A549 (cell line): ENCODE results near the gene ABLIM3. TPM values are rescaled to one million over a fixed set of nuclear protein-coding genes. Genes with fewer than 3 reads are reported as not detected.

Source experiments
- ATAC-seq, 2 experiments: fragments of 200-7000 bp in 1 of 2; fragments of >200 bp in 1 of 2; cut with Nextera tagmentation in 1 of 2; cut with Tn5 transposase in 1 of 2; 3 replicates each; pipeline versions ENCODE4 v1.8.0 to v1.9.1; 2018 to 2020; ENCODE audit warnings: mild to moderate bottlenecking in 1 of 2, moderate library complexity in 1 of 2
- CTCF ChIA-PET: fragments of 300-600 bp; sonication (Branson Sonifier 250); formaldehyde crosslinking; extraction: SDS; loops from one replicate; lab custom pipeline; 2021; ENCODE audit warnings: antibody characterized with exemption, inconsistent platforms; lab: Yijun Ruan, JAX
- POLR2A ChIA-PET: fragments of 350-600 bp; formaldehyde crosslinking; extraction: SDS; loops from one replicate; lab custom pipeline; 2021; ENCODE audit warnings: antibody characterized with exemption, inconsistent platforms; lab: Yijun Ruan, JAX
- DNase-seq, 2 experiments: peaks; one replicate each; pipeline versions ENCODE4 v3.0.0 to v3.0.0-alpha.2; 2011 to 2016; ENCODE audit warnings: low read depth in 1 of 2, low spot score in 1 of 2
- FAIRE-seq: peaks from 2 replicates; lab custom pipeline; 2011; peaks lifted over from hg19 to GRCh38; lab: Jason Lieb, UNC
- H3K27ac ChIP-seq, 2 experiments: fragments of >200 bp; sonication (Bioruptor Twin); formaldehyde crosslinking; 3 replicates each; pipeline ENCODE4 v1.5.1; 2016 to 2017
- H3K4me1 ChIP-seq: fragments of >200 bp; sonication (Bioruptor Twin); formaldehyde crosslinking; 3 replicates; pipeline ENCODE4 v1.6.1; 2016
- H3K4me2 ChIP-seq: fragments of >200 bp; sonication (Bioruptor Twin); formaldehyde crosslinking; 3 replicates; pipeline ENCODE4 v1.6.1; 2016
- H3K4me3 ChIP-seq: fragments of >200 bp; sonication (Bioruptor Twin); formaldehyde crosslinking; 3 replicates; pipeline ENCODE4 v1.5.1; 2016
- H3K9me3 ChIP-seq: fragments of >200 bp; sonication (Bioruptor Twin); formaldehyde crosslinking; 3 replicates; pipeline ENCODE4 v1.6.1; 2016
- BHLHE40 ChIP-seq: IDR thresholded peaks from 2 replicates; pipeline ENCODE4 v1.6.1; 2012; ENCODE audit warnings: low read depth, low read length, inconsistent platforms
- EHF ChIP-seq: fragments of 250-450 bp; sonication (Bioruptor Pico); IDR thresholded peaks from 2 replicates; pipeline ENCODE4 v1.5.0; 2020; ENCODE audit warnings: mild to moderate bottlenecking
- EHMT2 ChIP-seq: fragments of 200-600 bp; sonication (generic); IDR thresholded peaks from 2 replicates; pipeline ENCODE4 v1.6.1; 2016; ENCODE audit warnings: antibody characterized with exemption, low read depth, mild to moderate bottlenecking, moderate library complexity
- FOSB ChIP-seq: fragments of 250-450 bp; sonication (Bioruptor Pico); IDR thresholded peaks from 2 replicates; pipeline ENCODE4 v1.5.0; 2020; ENCODE audit warnings: mild to moderate bottlenecking, moderate library complexity
- GATA3 ChIP-seq: IDR thresholded peaks from 2 replicates; pipeline ENCODE4 v1.6.1; 2012; ENCODE audit warnings: borderline replicate concordance
- HDAC2 ChIP-seq: fragments of 200-600 bp; sonication (generic); IDR thresholded peaks from 2 replicates; pipeline ENCODE4 v1.6.1; 2016
- HES2 ChIP-seq: fragments of >200 bp; sonication (Bioruptor Twin); formaldehyde crosslinking; IDR thresholded peaks from 2 replicates; pipeline ENCODE4 v1.6.1; 2016
- HEYL ChIP-seq: fragments of 250-450 bp; sonication (Bioruptor Pico); IDR thresholded peaks from 2 replicates; pipeline ENCODE4 v1.8.0; 2021; ENCODE audit warnings: mild to moderate bottlenecking, moderate library complexity
- HOXA7 ChIP-seq: fragments of 250-450 bp; sonication (Bioruptor Pico); IDR thresholded peaks from 2 replicates; pipeline ENCODE4 v1.5.0; 2020; ENCODE audit warnings: mild to moderate bottlenecking, moderate library complexity
- HOXB13 ChIP-seq: fragments of 250-450 bp; sonication (Bioruptor Pico); IDR thresholded peaks from 2 replicates; pipeline ENCODE4 v1.5.0; 2020; ENCODE audit warnings: low read depth, mild to moderate bottlenecking, moderate library complexity
- JUNB ChIP-seq: fragments of >200 bp; sonication (Bioruptor Twin); formaldehyde crosslinking; IDR thresholded peaks from 2 replicates; pipeline ENCODE4 v1.6.1; 2016
- KDM1A ChIP-seq: fragments of 200-600 bp; sonication (generic); IDR thresholded peaks from 2 replicates; pipeline ENCODE4 v1.6.1; 2016; ENCODE audit warnings: low read depth, mild to moderate bottlenecking
- KDM5A ChIP-seq: fragments of 200-600 bp; sonication (generic); IDR thresholded peaks from 2 replicates; pipeline ENCODE4 v1.6.1; 2016; ENCODE audit warnings: antibody characterized with exemption, mild to moderate bottlenecking
- MAFK ChIP-seq: fragments of 450-650 bp; IDR thresholded peaks from 2 replicates; pipeline ENCODE4 v1.6.1; 2014; ENCODE audit not compliant: partially characterized antibody
- NR3C1 ChIP-seq: fragments of >200 bp; sonication (Bioruptor Twin); formaldehyde crosslinking; IDR thresholded peaks from 3 replicates; pipeline ENCODE4 v1.6.1; 2017
- POLR2AphosphoS2 ChIP-seq: conservative IDR thresholded peaks from 2 replicates; pipeline ENCODE4 v1.6.1; 2012; ENCODE audit warnings: low read length, improper control_type of control experiment, inconsistent platforms
- RARB ChIP-seq: fragments of 250-450 bp; sonication (Bioruptor Pico); IDR thresholded peaks from 2 replicates; pipeline ENCODE4 v1.8.0; 2021; ENCODE audit warnings: mild to moderate bottlenecking, moderate library complexity
- RCOR1 ChIP-seq: fragments of 150-350 bp; IDR thresholded peaks from 2 replicates; pipeline ENCODE4 v1.6.1; 2014; ENCODE audit warnings: antibody characterized with exemption, low read length, low read depth
- RFX5 ChIP-seq: fragments of 450-650 bp; IDR thresholded peaks from 2 replicates; pipeline ENCODE4 v1.7.1; 2014; ENCODE audit warnings: antibody characterized with exemption, mild to moderate bottlenecking, moderate library complexity
- RNF2 ChIP-seq: fragments of 200-600 bp; sonication (generic); IDR thresholded peaks from 2 replicates; pipeline ENCODE4 v1.6.1; 2016; ENCODE audit warnings: low read depth, mild to moderate bottlenecking, antibody characterized with exemption, moderate library complexity, borderline replicate concordance
- TP53 ChIP-seq: fragments of 250-450 bp; sonication (Bioruptor Pico); IDR thresholded peaks from 2 replicates; pipeline ENCODE4 v1.5.0; 2021; ENCODE audit warnings: mild to moderate bottlenecking, moderate library complexity
- ZNF302 ChIP-seq: fragments of 250-450 bp; sonication (Bioruptor Pico); IDR thresholded peaks from 2 replicates; pipeline ENCODE4 v1.9.0; 2021; ENCODE audit warnings: inconsistent platforms, mild to moderate bottlenecking, moderate library complexity
- ZSCAN20 ChIP-seq: fragments of 250-450 bp; sonication (Bioruptor Pico); IDR thresholded peaks from 2 replicates; pipeline ENCODE4 v1.8.0; 2022; ENCODE audit warnings: mild to moderate bottlenecking, moderate library complexity
- WGBS: methylation state at CpG from one replicate; pipeline ENCODE4 v1.1.6; 2017; ENCODE audit errors: missing lambda C conversion rate; 5-methylcytosine and 5-hydroxymethylcytosine counted together
- polyA plus RNA-seq, 4 experiments: library from polyadenylated mRNA; depleted of rRNA in 3 of 4; stranded (reverse); fragments of >200 nt; fragmentation: RNase III in 1 of 4; extraction: RNeasy Plus Mini Kit Qiagen cat#74134 plus additional on column Dnase treatment in 1 of 4; gene quantifications; 2 replicates in 3 of 4; 3 replicates in 1 of 4; pipeline ENCODE4 v1.2.3, GENCODE V29; 2011 to 2017
- TF ChIP-seq, protein P1 (sequence below): fragments of 200-600 bp; sonication (generic); IDR thresholded peaks from 2 replicates; pipeline ENCODE4 v1.6.1; 2016; ENCODE audit warnings: antibody characterized with exemption, mild to moderate bottlenecking, moderate library complexity
- TF ChIP-seq, protein P2 (sequence below): IDR thresholded peaks from 2 replicates; pipeline ENCODE4 v1.6.1; 2012; ENCODE audit warnings: low read depth, borderline replicate concordance
- TF ChIP-seq, protein P3 (sequence below): IDR thresholded peaks from 2 replicates; pipeline ENCODE4 v1.6.1; 2012
- TF ChIP-seq, protein P4 (sequence below): fragments of 250-450 bp; sonication (Bioruptor Pico); IDR thresholded peaks from 2 replicates; pipeline ENCODE4 v1.5.0; 2020; ENCODE audit warnings: low read depth, mild to moderate bottlenecking, moderate library complexity

Gene ABLIM3
- polyA plus RNA-seq, 2 of the 4 experiments (the other 2 are of a cell fraction), result 2.7 to 3.0 TPM

GRCh38 chr5:149123211-149123610 is 18.1 kb upstream of the ABLIM3 start:
- H3K27ac ChIP-seq, result no peak overlapping the region
- no peak overlapping the region for H3K4me2 ChIP-seq
- H3K4me1 ChIP-seq, result no peaks in the 10 kb centered on the region
- ChIA-PET POLR2A (no interaction called here), CTCF (interaction anchor here (0.7 to 4.2 kb wide), 7 partner anchors 8 to 392 kb away, joined by 3 to 35 read pairs (median 8); partner anchors contain the start of gene ABLIM3)
- ATAC-seq (no peak), FAIRE-seq (no peak), DNase-seq (no peak)
- no peak overlapping the region for H3K4me3 ChIP-seq
- WGBS, result 45% methylated on average over 6 of the region's 9 CpGs
- H3K9me3 ChIP-seq, result no peaks in the 10 kb centered on the region
- no peak for TF ChIP-seq POLR2AphosphoS2
- TF ChIP-seq KDM1A, result no peak
- no peak for TF ChIP-seq ZNF302 (CRISPR knock-in tag)
- no peak for TF ChIP-seq GATA3
- no peak for TF ChIP-seq RNF2
- no peak for TF ChIP-seq ZSCAN20 (CRISPR knock-in tag)
- TF ChIP-seq, protein P1, sequence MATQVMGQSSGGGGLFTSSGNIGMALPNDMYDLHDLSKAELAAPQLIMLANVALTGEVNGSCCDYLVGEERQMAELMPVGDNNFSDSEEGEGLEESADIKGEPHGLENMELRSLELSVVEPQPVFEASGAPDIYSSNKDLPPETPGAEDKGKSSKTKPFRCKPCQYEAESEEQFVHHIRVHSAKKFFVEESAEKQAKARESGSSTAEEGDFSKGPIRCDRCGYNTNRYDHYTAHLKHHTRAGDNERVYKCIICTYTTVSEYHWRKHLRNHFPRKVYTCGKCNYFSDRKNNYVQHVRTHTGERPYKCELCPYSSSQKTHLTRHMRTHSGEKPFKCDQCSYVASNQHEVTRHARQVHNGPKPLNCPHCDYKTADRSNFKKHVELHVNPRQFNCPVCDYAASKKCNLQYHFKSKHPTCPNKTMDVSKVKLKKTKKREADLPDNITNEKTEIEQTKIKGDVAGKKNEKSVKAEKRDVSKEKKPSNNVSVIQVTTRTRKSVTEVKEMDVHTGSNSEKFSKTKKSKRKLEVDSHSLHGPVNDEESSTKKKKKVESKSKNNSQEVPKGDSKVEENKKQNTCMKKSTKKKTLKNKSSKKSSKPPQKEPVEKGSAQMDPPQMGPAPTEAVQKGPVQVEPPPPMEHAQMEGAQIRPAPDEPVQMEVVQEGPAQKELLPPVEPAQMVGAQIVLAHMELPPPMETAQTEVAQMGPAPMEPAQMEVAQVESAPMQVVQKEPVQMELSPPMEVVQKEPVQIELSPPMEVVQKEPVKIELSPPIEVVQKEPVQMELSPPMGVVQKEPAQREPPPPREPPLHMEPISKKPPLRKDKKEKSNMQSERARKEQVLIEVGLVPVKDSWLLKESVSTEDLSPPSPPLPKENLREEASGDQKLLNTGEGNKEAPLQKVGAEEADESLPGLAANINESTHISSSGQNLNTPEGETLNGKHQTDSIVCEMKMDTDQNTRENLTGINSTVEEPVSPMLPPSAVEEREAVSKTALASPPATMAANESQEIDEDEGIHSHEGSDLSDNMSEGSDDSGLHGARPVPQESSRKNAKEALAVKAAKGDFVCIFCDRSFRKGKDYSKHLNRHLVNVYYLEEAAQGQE, result no peak
- TF ChIP-seq FOSB (CRISPR knock-in tag), result no peak

GRCh38 chr5:149125386-149125891 is 15.9 kb upstream of the ABLIM3 start:
- no peak overlapping the region for H3K27ac ChIP-seq
- DNase-seq (no peak), ATAC-seq (peak in 1 of 2 experiments; percentile 42; a peak in 1 of 6 replicates)
- CTCF ChIA-PET, result interaction anchor here (0.6 to 4.2 kb wide), 9 partner anchors 10 to 394 kb away, joined by 3 to 35 read pairs (median 5); no protein-coding TSS in a partner anchor
- no peak overlapping the region for H3K4me3 ChIP-seq
- H3K4me1 ChIP-seq, result no peaks in the 10 kb centered on the region
- POLR2A ChIA-PET, result no interaction called here
- TF ChIP-seq RNF2 (no peak), ZSCAN20 (CRISPR knock-in tag) (no peak), RFX5 (no peak), HDAC2 (no peak), BHLHE40 (no peak), RARB (CRISPR knock-in tag) (no peak), EHF (no peak)
- TF ChIP-seq, protein P2, sequence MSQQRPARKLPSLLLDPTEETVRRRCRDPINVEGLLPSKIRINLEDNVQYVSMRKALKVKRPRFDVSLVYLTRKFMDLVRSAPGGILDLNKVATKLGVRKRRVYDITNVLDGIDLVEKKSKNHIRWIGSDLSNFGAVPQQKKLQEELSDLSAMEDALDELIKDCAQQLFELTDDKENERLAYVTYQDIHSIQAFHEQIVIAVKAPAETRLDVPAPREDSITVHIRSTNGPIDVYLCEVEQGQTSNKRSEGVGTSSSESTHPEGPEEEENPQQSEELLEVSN, result no peak
- TF ChIP-seq, all 56 proteins: peak for 0
- 55% methylated on average over 12 of the region's 12 CpGs for WGBS
- no peak overlapping the region for H3K4me2 ChIP-seq
- FAIRE-seq, result no peak
- H3K9me3 ChIP-seq, result no peaks in the 10 kb centered on the region

DNA sequence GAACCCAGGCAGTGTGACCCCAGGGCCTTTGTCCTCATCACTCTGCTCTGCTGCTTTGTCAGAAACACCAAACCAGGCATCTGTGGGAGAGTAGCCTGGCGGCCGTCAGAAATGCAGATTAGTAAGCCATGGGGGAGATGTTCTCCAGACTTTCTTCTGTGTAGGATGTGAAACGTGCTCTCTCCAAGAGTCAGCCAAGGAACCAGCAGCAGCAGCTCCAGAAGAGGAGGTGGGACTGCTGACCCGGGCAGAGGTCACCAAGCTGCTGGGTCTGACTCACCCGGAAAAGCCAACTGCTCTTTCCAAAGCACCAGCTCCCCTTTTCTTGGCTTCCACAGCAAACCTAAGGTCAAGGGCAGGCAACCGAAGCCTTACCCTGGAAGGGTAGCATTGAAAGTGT is 14.4 kb upstream of the ABLIM3 start:
- no peak overlapping the region for H3K4me2 ChIP-seq
- DNase-seq (no peak), FAIRE-seq (no peak), ATAC-seq (no peak)
- no peak overlapping the region for H3K27ac ChIP-seq
- TF ChIP-seq, protein P3, sequence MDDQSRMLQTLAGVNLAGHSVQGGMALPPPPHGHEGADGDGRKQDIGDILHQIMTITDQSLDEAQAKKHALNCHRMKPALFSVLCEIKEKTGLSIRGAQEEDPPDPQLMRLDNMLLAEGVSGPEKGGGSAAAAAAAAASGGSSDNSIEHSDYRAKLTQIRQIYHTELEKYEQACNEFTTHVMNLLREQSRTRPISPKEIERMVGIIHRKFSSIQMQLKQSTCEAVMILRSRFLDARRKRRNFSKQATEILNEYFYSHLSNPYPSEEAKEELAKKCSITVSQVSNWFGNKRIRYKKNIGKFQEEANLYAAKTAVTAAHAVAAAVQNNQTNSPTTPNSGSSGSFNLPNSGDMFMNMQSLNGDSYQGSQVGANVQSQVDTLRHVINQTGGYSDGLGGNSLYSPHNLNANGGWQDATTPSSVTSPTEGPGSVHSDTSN, result no peak
- TF ChIP-seq MAFK (no peak), BHLHE40 (no peak), RCOR1 (no peak), HES2 (no peak), FOSB (CRISPR knock-in tag) (no peak), EHMT2 (no peak), HOXB13 (no peak), JUNB (no peak), HOXA7 (no peak), HEYL (CRISPR knock-in tag) (no peak), NR3C1 (no peak), TP53 (no peak), KDM5A (no peak)
- TF ChIP-seq, protein P4, sequence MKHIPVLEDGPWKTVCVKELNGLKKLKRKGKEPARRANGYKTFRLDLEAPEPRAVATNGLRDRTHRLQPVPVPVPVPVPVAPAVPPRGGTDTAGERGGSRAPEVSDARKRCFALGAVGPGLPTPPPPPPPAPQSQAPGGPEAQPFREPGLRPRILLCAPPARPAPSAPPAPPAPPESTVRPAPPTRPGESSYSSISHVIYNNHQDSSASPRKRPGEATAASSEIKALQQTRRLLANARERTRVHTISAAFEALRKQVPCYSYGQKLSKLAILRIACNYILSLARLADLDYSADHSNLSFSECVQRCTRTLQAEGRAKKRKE (CRISPR knock-in tag), result no peak
- H3K4me3 ChIP-seq, result no peak overlapping the region
- no peaks in the 10 kb centered on the region for H3K4me1 ChIP-seq
- WGBS, result 61% methylated on average over 6 of the region's 6 CpGs
- no peaks in the 10 kb centered on the region for H3K9me3 ChIP-seq
- ChIA-PET CTCF (interaction anchor here (1.0 to 4.2 kb wide), 10 partner anchors 9 to 396 kb away, joined by 3 to 18 read pairs (median 6); partner anchors contain the start of gene ABLIM3), POLR2A (no interaction called here)
